ENCODE data around the gene ANKRD13D.

ANKRD13D gene

GRCh38 chr11:67322049-67322448 is 32.9 kb downstream of the ANKRD13D start:
- DNase-seq: no peak

GRCh38 chr11:67323526-67323925 is 34.4 kb downstream of the ANKRD13D start:
- no peak for DNase-seq

GRCh38 chr11:67332081-67332691 is 43.1 kb downstream of the ANKRD13D start:
- DNase-seq: no peak

GRCh38 chr11:67337257-67337656 is 48.2 kb downstream of the ANKRD13D start:
- DNase-seq: no peak

- no peak for DNase-seq
Observed at GRCh38 chr11:67344264-67344663, 55.2 kb downstream of the ANKRD13D start.

- no peak for DNase-seq
Observed at GRCh38 chr11:67345247-67345919, 56.3 kb downstream of the ANKRD13D start.

GRCh38 chr11:67345920-67346819 is 57.1 kb downstream of the ANKRD13D start:
- DNase-seq: peak; percentile 41

- no peak for DNase-seq
Observed at GRCh38 chr11:67347964-67348749, 59.1 kb downstream of the ANKRD13D start.

- DNase-seq: no peak
Observed at GRCh38 chr11:67349036-67349435, 59.9 kb downstream of the ANKRD13D start.

GRCh38 chr11:67349457-67349856 is 60.4 kb downstream of the ANKRD13D start:
- no peak for DNase-seq

GRCh38 chr11:67349928-67350465 is 60.9 kb downstream of the ANKRD13D start:
- DNase-seq: no peak

- DNase-seq: peak; percentile 75
Observed at GRCh38 chr11:67351275-67352005, 62.3 kb downstream of the ANKRD13D start.
